ENCODE measurements around the gene PABPN1L. TPM values are rescaled to one million over a fixed set of nuclear protein-coding genes. Genes with fewer than 3 reads are reported as not detected.

Gene PABPN1L
- total RNA-seq, 1 experiment from 2014 or later: not detected

DNA sequence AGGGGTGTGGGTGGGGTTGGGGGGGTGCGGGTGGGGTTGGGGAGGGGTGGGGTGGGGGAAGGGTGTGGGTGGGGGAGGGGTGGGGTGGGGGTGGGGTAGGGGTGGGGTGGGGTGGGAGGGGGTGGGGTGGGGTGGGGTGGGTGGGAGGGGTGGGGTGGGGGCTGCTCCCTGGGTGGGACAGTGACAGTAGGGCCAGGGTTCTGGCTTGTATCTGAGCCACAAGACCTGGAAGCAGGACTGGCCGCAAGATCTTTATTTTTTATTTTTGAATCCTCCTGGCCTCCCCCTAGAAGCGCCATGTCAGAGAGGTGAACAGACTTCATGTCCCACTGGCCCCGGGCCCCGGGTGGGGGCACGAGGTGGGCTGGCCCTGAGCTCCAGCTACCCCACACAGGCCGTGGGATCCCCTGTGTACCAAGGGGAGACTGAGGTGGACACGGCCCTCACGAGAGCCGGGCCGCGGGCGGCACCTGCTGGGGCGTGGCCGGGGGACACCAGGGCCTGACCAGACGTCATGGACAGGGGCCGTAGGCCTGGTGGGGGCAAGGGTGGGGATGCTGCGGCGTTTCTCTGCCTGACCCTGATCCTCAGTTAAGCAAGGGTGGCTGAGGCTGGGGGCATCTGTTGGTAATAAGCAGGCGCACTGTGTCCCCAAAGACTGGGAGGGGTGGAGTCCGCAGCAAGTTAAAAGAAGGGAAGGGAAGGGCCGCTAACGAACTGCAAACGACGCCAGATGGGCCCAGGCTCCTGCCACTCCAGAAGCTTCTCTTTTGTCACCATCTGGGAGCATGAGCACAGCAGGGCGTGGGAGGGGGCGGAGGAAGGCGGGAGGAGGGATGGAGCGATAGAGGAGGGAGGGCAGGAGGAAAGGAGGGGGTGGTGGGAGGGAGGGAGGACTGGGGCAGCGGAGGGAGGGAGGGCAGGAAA lies 22.3 kb upstream of the PABPN1L start:
- Histone ChIP-seq H3K79me1 (ENCODE audit: insufficient read depth, low read depth, low read length, poor library complexity, severe bottlenecking) (no peaks in the 10 kb centered on the region), H3K18ac (ENCODE audit: insufficient read length, low read depth, low read length) (no peak overlapping the region), H2AFZ (ENCODE audit: low read length) (no peak overlapping the region), H4K91ac (ENCODE audit: insufficient read length, low read depth, low read length) (no peak overlapping the region), H3K9me3 (ENCODE audit: control insufficient read depth, low read depth, low read length) (no peaks in the 10 kb centered on the region), H3K56ac (ENCODE audit: insufficient read length, low read depth, low read length) (no peak overlapping the region), H4K8ac (replicated peaks; ENCODE audit: insufficient read length, low read depth, low read length) (no peak overlapping the region), H3K4me2 (ENCODE audit: insufficient read depth, insufficient read length, low read length) (no peak overlapping the region), H4K20me1 (ENCODE audit: control insufficient read depth, insufficient read depth, insufficient read length) (no peaks in the 10 kb centered on the region), H3K27me3 (ENCODE audit: insufficient read depth, low read length) (no peaks in the 10 kb centered on the region), H2BK20ac (ENCODE audit: low read depth, low read length, poor library complexity, severe bottlenecking) (no peak overlapping the region), H2BK120ac (ENCODE audit: low read depth, low read length, poor library complexity, severe bottlenecking) (no peak overlapping the region), H3T11ph (ENCODE audit: low read length) (no peak overlapping the region), H2BK15ac (ENCODE audit: low read depth, low read length) (no peak overlapping the region), H3K23me2 (ENCODE audit: insufficient read length, low read depth, low read length, poor library complexity, severe bottlenecking) (no peaks in the 10 kb centered on the region), H3K14ac (ENCODE audit: insufficient read depth, low read length) (no peak overlapping the region), H3K9ac (ENCODE audit: extremely low read depth, insufficient read length, low read length) (no peak overlapping the region), H3K79me2 (ENCODE audit: insufficient read depth, low read length) (no peaks in the 10 kb centered on the region), H3K27ac (ENCODE audit: insufficient read length, low read depth, low read length) (no peak overlapping the region), H4K5ac (ENCODE audit: insufficient read length, low read depth, low read length) (no peak overlapping the region), H2BK5ac (ENCODE audit: insufficient read length, low read length) (no peak overlapping the region), H2BK12ac (ENCODE audit: insufficient read length, low read depth, low read length) (no peak overlapping the region), H3K4ac (ENCODE audit: low read depth, low read length) (no peak overlapping the region), H2AK5ac (ENCODE audit: insufficient read length, low read length) (no peak overlapping the region), H3K4me1 (ENCODE audit: insufficient read depth, low read length) (no peaks in the 10 kb centered on the region), H3K23ac (ENCODE audit: insufficient read length, low read depth, low read length) (no peak overlapping the region)
- Mint-ChIP-seq H3K36me3 (ENCODE audit: insufficient read depth in 1 of 3, low read depth in 3 of 3) (no peaks in the 10 kb centered on the region), H3K9me3 (peaks cover 0 to 8% of the 10 kb centered on the region in 2 experiments; a peak in 4 of 5 replicates), H3K4me1 (no peaks in the 10 kb centered on the region), H3K27me3 (ENCODE audit: low read depth) (peaks cover 11% of the 10 kb centered on the region), H3K27ac (no peak overlapping the region), H3K4me3 (no peak overlapping the region)
- TF ChIP-seq CTCF (conservative IDR thresholded peaks at IDR 0.05): no peak
- no peak for DNase-seq
- no CpG with 5 or more reads among the region's 30 CpGs for WGBS (ENCODE audit: extremely low coverage, insufficient read length, low lambda C conversion rate)
